ENCODE data around the gene UBE2Q1. TPM values are rescaled to one million over a fixed set of nuclear protein-coding genes. Genes with fewer than 3 reads are reported as not detected.
"Not testable (repeated sequence)": the region's sequence is repeated elsewhere in the genome, so short reads cannot be mapped to it uniquely, and the experiment has no call there.

UBE2Q1 gene
- polyA plus RNA-seq, 10 donors: 42.9 to 79.8 (median 62.1) TPM

DNA sequence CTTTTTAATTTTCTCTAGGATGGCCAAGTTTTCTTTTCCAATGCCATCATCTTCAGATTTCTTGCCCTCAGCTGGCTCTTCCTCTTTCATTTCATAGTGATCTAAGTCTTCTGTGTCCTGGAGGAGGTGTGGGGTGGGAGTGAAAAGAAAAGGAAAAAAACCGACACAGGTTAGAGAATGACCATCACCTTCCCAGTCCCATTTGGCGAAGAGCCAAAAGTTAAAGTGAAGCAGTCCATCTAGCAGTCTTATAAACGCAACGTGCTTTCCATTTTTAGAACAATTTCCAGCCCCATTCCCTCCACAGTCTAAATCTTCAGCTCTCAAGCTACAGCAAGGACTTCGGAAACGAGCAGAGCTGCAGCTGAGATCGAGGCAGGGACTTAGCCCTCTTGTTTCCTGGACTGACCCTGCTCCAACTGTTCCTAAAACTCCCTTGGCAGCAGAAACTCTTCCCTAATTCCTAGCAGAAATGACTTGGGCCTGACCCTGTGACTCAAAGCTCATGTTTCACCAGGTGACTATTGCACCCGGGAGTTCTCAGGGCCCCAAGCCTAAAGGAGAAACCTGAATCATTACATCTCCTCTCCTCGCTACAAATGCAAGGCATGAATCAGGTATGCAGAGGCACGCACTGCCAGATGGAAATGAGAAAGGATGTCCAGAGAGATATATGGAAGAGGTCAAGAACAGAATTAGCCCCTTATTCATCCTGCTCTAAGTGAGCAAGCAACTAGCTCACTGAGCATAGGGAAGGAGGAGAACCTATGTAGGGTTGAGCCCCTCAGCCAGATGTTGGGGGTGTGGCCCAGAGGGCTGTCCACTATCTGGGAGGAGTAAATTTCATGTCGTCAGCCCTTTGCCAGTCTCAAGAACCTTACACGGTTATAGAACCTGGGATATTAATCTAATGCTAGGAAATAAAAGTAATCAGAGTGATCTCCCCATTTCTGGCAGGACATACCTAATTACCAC is 5.1 kb downstream of the UBE2Q1 start:
- no peak for DNase-seq

DNA sequence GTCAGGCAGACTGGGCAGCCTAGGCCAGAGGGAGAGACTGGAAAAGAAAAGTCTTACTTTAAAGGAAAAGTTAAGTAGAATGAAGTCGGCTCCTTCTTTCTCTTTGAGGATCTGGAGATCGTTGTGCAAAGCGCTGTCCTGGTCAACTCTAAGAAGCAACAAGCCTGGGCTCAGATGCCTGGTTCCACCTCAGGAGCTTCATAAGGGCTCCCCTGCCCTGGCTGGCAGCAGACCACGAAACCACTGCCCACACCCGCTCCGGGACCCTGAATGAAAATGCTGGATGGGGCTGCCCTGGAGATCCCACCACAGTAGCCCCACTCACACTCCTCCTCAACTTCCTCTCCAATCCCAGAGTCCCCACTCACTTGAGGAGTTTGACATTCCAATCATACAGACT is 6.4 kb downstream of the UBE2Q1 start:
- no peak for DNase-seq

DNA sequence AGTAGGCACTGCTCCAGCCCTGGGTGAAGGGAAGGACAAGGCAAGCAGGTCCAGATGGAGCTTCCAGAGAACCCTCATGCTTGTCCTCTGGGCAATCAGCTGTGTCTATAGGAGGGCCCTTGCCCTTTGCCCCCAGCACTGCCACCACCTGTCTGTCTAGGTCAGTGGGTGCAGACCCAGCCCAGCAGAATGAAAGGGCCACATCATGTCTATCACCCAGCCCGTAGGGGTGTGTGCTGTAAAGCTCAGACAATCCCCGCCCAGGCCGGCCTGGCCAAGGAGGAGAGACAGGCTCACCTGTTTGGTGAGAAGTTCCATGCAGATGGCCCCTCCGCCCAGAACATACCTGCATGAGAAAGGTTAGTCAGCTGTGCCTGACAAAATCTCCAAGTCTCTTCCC is 7.0 kb downstream of the UBE2Q1 start:
- DNase-seq: no peak

DNA sequence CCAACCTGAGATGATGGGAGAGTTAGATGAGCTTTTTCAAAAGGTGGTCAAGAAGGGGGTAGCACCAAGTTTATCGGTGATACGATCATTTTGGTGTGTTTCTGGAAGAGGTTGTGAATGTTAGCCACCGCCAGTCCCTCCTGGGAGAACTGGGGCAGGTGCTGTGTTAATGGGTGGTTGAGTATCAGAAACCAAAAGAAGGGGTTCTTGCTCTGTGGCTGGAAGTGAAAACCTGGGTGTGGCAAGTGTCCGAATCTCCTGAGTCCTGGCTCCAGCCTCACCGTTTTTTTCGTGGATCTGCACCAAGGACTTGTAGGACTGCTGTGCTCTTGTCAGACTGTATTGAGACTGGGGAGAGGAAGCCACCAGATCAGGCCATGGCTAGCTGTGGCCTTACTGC is 7.8 kb downstream of the UBE2Q1 start:
- DNase-seq: no peak

DNA sequence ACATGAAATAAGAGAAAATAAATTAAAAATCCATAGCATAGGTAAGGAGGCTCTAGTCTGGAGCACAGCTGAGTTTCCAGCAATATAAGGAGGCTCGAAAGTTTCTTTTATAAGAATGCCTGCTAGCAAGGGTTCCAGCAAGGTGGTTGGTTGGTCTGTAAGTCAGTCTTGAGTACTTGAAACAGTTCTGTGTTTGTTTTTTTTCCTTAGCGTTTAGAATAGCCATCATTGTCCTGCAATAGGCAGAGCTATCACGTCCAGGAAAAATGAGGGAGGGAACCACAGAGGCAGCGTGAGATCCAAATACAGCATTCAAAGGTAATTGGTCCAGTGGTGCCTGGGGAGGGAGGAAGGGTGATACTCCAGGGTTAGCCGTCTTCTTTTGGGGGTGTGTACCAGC is 8.4 kb downstream of the UBE2Q1 start:
- no peak for DNase-seq

DNA sequence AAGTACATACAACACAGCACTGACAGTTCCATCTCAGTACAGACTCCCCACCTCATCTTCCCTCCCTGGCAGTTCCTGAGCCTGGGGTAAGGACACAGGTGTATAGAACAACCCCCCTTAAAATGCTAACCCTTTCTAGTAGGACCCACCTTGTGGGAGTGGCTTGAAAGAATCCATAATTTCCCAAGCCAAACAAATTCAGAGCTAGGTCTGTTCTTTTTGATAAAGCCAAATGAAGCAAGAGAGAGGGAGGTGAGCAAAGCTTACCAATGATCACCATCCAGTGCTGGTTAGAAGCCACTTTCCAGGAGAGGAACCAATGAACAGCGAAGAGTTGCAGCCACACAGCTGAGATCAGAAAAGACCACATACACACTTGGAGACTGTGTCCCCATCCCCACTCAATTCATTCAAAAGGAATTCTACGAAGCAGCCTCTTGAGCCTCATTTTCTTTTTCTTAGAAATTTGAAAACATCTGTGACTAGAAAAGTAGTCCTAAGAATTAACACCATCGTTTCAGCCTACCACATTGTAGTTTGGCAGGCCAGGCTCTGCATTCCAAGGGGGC is 9.2 kb downstream of the UBE2Q1 start:
- DNase-seq: no peak

DNA sequence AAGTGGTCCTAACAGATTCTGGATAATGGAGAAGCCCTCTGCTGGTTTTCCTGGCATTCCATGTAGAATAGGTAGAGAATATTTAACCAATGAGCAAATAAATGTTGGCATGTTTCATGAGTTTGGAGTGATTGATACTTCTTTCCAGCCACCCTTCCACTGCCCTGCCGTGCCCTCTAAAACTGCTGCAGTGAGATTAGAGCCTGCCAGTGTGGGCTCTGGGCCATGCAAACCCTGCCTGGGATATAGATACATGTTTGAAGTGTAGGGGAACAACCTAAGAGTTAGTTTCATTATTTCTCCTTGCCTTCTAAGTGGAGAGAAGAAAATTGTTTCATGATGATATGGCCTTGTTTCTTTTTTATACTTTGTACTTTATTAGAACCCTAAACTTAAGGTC is 10.4 kb downstream of the UBE2Q1 start:
- no peak for DNase-seq

DNA sequence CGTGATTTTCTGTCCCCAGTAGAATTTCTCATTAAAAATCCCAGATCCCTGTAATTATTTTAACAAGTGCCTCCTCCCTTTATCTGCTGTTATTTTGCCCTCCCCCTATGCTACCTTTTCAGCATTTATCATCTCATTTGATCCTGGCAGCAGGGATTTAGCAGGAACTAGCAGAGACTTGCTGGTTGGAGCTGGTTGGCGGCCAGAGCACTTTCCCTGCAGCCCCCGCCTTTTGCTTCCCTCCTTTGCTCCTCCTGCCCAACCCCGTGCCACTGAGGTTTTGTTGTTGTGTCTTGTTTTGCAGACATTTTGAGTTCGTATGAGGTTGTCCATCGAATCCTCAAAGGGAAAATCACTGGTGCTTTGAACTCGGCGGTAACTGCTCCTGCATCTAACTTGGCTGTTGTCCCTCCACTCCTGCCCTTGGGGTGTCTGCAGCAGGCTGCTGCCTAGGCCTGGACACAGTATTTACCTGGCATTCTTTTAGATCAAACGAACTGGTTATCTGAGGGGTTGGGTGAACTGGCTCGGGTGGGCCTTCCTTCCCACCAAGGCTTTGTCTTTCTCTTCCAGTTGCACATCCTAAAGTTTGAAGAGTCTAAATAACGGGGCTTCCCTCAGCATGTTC is 11.2 kb downstream of the UBE2Q1 start:
- DNase-seq: no peak

DNA sequence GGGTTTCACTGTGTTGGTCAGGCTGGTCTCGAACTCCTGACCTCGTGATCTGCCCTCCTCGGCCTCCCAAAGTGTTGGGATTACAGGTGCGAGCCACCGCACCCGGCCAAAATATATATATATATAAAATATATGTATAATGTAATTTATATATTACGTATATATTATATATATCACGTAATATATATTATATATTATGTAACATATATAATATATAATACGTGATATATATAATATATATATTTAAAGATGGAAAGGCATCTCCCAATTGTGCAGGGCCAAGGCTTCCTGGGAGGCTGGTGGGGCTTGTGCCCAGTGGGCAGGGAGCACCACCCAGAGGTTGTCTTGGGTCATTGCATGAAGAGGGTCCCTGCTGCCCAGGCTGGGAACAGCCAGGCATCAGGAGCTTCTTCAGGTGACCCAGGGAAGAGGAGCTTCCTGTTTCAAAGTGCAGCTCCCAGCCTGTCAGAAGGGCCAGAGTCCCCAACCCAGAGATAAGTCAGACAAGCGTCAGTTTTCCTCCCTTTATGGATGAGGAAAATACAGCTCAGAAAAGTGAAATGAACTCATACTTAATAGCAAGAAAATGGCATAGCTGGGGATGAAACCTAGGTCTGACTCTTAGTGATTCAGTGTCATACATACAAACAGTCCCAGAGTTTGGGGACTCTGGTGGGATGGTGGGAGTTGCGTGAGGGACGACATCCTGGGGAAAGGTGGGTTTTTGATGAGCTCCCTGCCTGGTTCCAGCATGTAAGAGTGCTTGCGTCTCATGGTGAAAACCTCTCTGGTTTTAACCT is 12.0 kb downstream of the UBE2Q1 start:
- peak in 1 of 3 donors; percentile 38 for DNase-seq

DNA sequence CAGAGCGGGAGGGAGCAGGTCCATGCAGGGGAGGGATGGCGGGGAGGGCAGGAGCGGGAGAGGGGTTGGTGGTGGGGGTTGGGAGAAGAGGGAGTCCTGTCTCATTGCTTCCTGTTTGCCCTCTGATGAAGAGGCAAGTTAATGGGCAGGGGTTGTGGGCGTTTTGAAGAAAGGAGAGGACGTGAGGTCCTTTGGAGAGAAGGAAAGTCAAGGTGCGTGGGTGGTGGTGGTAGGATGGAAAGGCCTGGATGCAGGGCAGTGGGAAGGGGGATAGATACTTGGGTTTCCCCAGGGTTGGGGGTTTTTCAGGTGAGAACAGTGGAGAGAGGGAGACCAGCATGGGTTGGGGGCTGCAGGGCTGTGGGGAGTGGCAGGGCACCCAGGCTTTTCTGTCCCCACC is 17.2 kb downstream of the UBE2Q1 start:
- no peak for DNase-seq

DNA sequence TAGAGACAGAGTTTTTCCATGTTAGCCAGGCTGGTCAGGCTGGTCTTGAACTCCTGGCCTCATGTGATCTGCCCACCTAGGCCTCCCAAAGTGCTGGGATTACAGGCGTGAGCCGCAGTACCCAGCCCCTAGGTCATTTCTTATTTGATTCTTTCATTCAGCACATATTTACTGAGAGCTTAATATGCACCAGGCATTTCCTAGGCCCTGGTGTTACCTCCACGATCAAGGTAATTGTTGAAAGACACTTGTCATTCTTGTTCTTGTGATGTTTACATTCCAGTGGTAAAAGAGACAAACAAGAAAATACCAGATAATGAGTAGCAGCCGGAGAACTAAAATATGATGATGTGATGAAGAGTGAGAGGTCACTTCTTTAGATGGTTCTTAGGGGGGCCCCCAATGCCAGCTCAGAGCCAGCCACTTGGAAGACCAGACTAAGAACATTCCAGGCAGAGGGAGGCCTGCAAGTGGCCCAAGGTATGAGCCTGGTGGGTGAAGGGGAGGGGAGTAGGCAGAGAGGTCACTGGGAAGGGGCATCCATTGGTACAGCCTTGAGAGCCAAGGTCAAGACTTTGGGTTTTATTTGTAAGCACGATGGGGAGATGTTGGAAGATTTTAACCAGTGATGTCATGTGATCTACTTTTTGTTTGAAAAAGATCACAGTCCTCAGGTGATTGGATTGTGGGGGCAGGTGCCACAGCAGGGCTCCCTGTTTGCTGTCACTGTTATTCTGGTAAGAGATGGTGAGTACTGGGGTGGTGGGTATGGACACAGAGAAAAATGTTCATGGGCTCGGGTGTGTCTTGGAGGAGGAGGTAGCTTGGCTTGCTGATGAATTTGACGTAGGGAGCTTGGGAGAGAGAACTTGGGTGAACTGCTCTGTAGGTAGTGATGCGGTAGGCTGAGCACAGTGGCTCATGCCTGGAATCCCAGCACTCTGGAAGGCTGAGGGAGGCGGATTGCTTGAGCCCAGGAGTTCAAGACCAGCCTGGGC is 18.7 kb downstream of the UBE2Q1 start:
- DNase-seq: no peak

DNA sequence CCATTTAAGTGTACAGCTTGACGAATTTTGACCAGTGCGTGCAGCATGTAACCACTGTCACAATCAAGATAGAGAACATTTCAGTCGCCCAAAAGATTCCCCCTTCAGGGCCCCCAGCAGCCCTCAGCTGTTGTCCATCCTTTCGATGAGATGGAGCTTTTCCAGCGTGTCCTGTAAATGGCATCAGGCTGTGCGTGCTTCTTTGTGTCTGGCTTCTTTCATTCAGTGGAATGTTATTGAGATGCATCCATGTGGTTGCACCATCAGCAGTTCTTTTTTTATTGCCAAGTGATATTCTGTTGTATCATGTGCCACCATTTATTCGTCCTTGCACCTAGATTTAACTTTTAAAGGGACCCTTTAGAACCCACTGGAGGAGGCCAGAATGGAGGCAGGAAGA is 21.9 kb downstream of the UBE2Q1 start:
- DNase-seq: no peak

DNA sequence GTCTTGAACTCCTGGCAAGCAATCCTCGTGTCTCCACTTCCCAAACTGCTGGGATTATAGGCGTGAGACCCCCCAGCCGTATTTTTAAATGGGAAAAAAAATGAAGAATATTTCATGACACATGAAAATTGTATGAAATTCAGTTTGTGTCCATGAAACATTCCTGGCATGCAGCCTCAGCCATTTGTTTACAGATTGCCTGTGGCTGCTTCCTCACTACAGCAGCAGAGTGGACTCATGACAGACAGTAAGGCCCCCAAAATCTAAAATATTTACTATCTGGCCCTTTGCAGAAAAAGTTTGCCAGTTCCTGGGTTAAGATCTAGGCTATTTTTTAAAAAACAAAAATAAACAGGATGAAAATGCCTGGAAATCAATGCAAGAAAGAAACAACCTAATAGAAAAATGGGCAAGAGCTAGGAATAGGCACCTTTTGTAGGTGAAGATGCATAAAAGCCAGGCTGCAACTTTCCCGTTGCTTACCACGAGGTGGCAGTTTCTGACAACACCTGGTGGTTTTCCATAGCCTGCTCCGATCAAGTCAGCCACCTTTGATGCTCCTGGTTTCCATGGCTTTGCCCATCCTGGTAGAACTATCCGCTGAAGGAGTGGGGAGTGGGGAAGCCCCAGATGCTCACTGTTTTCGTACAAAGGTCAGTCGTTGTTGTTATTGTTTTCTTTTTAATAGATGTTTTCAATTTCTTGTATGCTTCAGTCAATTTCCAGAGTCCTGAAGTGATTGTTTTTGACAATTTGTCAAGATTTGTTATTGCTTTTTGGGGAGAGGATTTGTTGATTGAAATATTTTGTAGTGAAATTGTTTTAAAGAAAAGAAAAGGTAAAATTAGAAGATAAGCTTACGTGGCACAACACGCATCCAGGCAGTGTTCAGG is 24.3 kb downstream of the UBE2Q1 start:
- no peak for DNase-seq

DNA sequence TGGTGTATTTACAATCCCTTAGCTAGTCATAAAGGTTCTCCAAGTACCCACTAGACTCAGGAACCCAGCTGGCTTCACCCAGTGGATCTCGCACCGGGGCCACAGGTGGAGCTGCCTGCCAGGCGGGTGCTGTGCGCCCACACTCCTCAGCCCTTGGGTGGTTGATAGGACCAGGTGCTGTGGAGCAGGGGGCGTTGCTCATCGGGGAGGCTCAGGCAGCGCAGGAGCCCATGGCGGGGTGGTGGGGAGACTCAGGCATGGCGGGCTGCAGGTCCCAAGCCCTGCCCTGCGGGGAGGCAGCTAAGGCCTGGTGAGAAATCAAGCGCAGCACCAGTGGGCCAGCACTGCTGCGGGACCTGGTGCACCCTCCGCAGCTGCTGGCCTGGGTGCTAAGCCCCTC is 26.5 kb downstream of the UBE2Q1 start:
- not testable (repeated sequence) for DNase-seq

DNA sequence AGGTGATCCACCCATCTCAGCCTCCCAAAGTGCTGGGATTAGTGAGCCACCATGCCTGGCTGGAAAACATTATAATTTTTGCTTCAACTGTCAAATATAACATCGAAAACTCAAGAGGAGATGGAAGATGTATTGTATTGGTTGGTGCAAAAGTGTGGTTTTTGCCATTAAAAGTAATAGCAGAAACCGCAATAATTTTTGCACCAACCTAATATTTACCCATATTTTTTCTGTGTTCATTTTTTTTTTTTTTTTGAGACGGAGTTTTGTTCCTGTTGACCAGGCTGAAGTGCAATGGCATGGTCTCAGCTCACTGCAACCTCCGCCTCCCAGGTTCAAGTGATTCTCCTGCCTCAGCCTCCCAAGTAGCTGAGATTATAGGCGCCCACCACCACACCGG is 29.2 kb downstream of the UBE2Q1 start:
- DNase-seq: no peak

DNA sequence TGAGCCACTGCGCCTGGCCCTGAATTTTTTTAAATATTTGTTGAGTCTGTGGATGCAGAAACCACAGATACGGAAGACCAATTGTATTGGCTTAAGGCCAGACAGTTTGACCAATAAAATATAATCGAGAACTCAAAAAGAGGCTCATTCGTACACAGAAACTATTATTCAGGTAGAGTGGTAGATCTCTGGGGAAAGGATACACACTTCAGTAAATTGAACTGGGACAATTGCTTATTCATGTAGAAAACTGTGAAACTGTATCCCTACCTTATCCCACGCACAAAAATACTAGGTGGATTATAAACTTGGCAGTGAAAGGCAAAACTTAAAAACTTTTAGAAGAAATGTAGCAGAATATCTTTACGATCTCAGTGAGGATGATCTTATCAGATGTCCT is 31.3 kb downstream of the UBE2Q1 start:
- DNase-seq: no peak

DNA sequence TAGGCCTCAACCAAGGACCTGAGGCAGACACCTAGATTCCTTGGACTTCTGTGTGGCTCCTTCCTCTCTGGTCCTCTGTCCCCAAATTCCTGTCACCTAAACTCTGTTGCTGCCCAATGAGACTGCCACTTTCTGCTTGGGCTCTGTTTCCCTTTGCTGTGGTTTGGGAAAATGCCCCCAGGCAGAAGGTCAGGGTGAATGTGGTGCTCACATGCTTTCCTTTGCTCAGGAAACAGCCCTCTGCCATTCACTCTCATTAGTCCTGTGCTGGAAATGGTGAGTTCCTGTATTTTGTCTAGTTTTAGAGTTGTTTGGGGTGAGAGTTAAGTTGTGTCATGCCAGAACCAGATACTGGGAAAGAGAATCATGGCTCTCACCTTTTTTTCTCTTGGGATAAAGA is 33.6 kb downstream of the UBE2Q1 start:
- DNase-seq: no peak

DNA sequence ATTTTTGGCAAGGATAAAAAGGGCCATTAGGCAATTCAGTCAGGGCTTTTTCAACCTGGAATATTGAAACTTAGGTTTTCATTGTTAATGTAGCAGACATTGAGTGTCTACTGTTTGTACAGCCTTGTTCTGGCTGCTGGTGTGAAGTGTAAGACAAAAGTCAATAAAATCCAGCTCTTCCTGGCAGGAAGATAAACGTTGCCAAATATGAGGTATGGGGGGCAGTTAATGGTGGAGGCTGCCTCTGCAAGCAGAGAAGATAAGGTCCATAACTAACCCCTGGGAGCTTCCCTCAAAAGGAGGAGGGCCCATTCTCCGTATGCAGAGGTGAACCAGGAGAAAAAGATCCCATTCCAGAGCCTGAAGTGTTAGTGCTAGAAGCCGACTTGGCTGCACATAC is 36.8 kb downstream of the UBE2Q1 start:
- DNase-seq: no peak

DNA sequence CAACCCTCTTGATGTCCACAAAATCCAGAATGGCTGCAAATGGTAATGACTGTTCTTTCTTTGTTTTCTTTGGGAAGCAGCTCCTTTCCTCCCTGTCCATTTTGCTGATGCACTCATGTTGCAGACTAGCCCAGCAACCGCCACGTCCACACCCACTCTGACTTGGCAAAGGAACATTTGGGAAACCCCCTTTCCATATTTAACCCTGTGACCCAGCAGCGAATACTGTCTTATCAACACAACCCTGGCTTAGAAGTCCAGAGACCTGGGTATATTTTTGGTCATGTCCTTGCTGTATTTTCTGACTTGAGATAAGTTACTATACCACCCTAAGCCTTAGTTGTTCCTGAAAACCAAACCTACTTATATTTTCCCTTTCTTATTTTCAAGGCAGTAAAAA is 38.1 kb downstream of the UBE2Q1 start:
- DNase-seq: no peak

DNA sequence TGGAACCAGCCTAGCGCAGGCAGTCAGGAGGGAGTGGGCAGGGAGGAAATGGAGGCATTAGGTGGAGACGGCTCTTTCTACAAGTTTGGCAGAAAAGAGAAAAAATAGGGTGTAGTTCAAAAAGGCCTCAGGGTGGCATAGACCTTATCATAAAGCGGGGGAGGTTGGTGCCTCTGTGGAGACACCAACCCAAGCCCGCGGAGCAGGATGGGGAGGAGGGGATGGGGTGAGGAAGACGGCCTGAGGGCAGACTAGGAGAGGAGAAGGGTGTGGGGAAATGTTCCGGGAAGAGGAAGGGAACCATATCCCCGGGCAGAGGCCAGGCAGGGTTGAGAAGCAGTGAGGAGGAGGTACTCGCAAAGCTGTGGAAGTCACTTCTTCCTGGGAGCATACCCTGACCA is 38.9 kb downstream of the UBE2Q1 start:
- no peak for DNase-seq

All from muscle of back (tissue), 11 donors.